Measurements from ENCODE around the gene ICAM5.

The ICAM5 gene

DNA sequence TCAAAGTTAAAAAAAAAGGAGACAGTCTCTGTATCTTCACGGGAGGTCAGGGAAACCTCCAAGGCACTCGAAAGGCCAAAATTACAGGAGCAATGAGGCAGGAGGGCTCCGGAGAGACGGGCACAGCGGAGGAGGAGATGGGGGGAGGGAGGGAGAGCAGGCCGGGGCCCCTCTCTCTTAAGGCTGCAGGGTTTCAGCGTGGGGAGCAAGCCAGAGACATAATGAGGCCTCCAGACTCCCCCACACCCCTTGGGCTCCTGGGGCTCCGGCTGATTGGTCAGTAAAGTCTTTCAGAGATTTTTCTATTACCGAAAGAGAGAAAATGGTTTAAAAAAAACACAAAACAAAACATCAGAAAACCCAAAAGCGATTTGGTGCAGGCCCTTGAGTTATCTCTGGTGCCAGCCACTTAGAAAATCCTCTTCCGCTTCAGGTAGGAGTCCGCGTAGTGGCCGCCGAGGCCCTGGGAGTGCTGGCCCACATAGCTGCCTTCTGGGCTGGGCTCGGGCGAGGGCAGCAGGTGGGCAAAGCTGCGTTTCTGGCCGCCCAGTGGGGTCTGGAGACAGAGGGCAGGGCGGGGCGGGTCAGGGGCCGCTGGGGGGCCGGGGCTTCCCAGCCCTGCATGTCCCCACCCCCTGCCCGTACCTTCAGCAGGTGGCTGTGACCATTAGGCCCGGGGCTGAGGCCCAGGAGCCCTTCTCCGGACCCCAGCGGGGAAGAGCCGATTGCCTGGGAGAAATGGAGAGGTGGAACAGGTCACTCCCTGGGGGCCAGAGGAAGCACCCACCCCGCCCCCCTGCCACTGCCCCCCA lies 27.5 kb downstream of the ICAM5 start:
- Histone ChIP-seq H3K9me3 (ENCODE audit: control insufficient read depth, low read length) (no peaks in the 10 kb centered on the region), H3K36me3 (ENCODE audit: control insufficient read depth, insufficient read depth, low read length) (peaks cover 66% of the 10 kb centered on the region), H3K27ac (ENCODE audit: low read depth, low read length, severe bottlenecking) (peak overlapping the region; percentile 29), H3K4me3 (ENCODE audit: extremely low read depth, insufficient read depth, low read length, poor library complexity, severe bottlenecking) (no peak overlapping the region), H3K4me1 (ENCODE audit: control insufficient read depth, insufficient read depth, low read length, poor library complexity, severe bottlenecking) (peaks cover 4% of the 10 kb centered on the region)
- WGBS, 2 experiments (ENCODE audit: insufficient coverage in 2 of 2) = 95% methylated on average over 18 to 23 of the region's 29 CpGs

DNA sequence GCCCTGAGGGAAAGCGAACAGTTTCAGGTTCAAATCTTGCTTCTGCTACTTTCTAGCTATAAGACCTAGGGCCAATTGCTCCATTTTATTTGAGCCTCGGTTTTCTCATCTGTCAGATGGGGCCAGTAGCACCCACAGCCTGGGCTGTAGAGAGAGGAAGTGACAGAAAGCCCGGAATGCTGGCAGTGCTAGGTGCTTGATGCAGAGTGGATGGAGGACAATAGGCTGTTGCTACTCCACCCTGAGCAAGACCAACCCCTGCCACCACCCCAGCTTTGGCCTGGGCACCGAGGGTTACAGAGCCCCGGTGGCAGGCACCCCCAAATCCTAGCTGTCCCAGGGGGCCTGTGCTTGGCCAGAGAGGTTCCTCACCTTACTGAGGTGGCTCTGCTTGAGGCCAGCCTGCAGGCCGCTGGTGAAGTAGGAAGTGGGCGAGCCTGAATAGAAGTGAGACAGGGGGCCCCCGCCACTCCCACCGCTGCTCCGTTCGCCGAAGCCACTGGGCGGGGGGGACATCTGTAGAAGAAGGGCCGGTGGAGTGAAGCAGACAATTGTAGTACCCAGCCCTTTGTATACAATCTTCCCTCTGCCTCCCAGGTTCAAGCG lies 28.2 kb downstream of the ICAM5 start:
- Histone ChIP-seq H3K36me3 (ENCODE audit: control insufficient read depth, insufficient read depth, low read length) (peaks cover 73% of the 10 kb centered on the region), H3K27ac (ENCODE audit: low read depth, low read length, severe bottlenecking) (no peak overlapping the region), H3K4me3 (ENCODE audit: extremely low read depth, insufficient read depth, low read length, poor library complexity, severe bottlenecking) (no peak overlapping the region), H3K4me1 (ENCODE audit: control insufficient read depth, insufficient read depth, low read length, poor library complexity, severe bottlenecking) (peaks cover 4% of the 10 kb centered on the region), H3K9me3 (ENCODE audit: control insufficient read depth, low read length) (no peaks in the 10 kb centered on the region)
- 96% methylated on average over 9 to 13 of the region's 15 CpGs for WGBS, 2 experiments (ENCODE audit: insufficient coverage in 2 of 2)

DNA sequence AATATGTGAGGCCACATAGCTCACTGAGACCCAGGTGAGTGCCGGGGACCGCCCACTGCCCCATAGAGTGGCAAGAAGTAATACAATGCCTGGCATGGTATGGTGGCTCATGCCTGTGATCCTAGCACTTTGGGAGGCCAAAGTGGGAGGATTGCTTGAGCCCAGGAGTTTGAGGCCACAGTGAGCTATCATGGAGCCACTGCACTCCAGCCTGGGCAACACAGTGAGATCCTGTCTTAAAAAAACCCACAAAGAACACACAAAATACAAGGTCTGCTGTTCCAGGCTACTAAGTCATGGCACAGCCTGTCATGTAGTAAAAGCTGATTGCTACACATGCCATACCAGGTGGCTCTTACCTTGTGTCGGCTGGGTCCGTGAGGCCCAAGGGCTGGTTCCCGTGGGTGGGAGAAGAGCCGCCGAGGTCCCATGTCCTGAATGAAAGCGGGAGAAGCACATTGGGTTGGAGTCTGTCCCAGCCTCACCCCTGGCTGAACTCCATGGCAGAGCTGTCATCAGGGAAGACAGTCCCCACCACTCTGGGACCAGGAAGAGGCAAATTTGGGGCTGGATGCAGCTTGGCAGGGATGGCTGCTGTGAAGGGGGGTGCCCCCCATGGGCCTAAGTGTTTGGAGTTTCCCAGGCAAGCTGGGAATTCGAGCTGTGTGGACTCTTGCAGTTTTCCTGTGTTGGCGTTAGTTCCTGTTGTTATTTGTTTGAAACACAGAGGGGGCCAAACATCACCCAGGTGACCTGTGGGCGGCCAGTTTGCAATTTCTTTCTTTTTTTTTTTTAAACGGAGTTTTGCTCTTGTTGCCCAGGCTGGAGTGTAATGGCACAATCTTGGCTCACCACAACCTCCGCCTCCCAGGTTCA lies 29.3 kb downstream of the ICAM5 start:
- peaks cover 82% of the 10 kb centered on the region for H3K36me3 ChIP-seq (ENCODE audit: control insufficient read depth, insufficient read depth, low read length)
- no peak overlapping the region for H3K27ac ChIP-seq (ENCODE audit: low read depth, low read length, severe bottlenecking)
- H3K4me3 ChIP-seq (ENCODE audit: extremely low read depth, insufficient read depth, low read length, poor library complexity, severe bottlenecking) = no peak overlapping the region
- no peaks in the 10 kb centered on the region for H3K9me3 ChIP-seq (ENCODE audit: control insufficient read depth, low read length)
- peaks cover 4% of the 10 kb centered on the region for H3K4me1 ChIP-seq (ENCODE audit: control insufficient read depth, insufficient read depth, low read length, poor library complexity, severe bottlenecking)
- 97 to 98% methylated on average over 8 to 11 of the region's 13 CpGs for WGBS, 2 experiments (ENCODE audit: insufficient coverage in 2 of 2)

DNA sequence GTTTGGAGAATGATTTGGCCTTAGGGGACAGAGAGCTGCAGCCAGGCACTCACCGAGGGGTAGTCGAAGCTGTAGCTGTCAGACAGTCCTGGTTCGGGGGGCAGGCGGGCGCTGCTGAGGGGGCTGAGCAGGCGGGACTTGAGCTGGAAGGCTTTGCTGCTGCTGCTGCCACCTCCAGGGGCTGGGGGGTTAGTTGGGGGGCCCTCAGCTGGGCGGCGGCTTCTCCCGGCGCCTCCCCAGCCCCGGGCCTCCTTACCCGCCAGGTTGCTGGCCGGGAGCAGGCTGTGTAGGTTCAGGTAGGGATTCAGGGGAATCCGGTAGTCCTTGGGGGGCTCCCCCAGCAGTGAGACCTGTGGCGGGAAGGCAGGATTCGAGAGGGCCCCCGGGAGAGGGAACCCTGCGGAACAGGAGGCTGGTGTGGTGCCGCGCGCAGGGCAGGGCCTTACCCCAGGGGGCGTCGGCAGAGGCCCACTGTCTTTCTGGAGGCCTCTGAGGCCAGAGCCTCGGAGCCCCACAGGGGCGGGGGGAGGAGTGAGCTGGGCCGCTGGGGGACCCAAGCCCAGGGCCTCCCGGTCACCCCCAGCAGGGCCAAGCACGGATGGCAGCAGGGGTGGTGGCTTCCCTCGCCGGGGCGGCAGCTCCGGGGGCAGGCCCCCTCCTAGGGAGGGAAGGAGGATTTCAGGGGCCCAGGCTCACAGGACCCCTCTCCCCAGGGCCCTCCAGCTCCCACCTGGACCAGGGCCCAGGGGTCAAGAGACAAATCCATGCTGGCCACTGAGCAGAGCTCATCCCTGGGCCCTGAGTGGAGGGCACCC lies 31.1 kb downstream of the ICAM5 start:
- peaks cover 4% of the 10 kb centered on the region for H3K4me1 ChIP-seq (ENCODE audit: control insufficient read depth, insufficient read depth, low read length, poor library complexity, severe bottlenecking)
- H3K9me3 ChIP-seq (ENCODE audit: control insufficient read depth, low read length) = no peaks in the 10 kb centered on the region
- H3K27ac ChIP-seq (ENCODE audit: low read depth, low read length, severe bottlenecking) = no peak overlapping the region
- 97% methylated on average over 12 to 14 of the region's 32 CpGs for WGBS, 2 experiments (ENCODE audit: insufficient coverage in 2 of 2)
- no peak overlapping the region for H3K4me3 ChIP-seq (ENCODE audit: extremely low read depth, insufficient read depth, low read length, poor library complexity, severe bottlenecking)
- peaks cover 95% of the 10 kb centered on the region for H3K36me3 ChIP-seq (ENCODE audit: control insufficient read depth, insufficient read depth, low read length)

DNA sequence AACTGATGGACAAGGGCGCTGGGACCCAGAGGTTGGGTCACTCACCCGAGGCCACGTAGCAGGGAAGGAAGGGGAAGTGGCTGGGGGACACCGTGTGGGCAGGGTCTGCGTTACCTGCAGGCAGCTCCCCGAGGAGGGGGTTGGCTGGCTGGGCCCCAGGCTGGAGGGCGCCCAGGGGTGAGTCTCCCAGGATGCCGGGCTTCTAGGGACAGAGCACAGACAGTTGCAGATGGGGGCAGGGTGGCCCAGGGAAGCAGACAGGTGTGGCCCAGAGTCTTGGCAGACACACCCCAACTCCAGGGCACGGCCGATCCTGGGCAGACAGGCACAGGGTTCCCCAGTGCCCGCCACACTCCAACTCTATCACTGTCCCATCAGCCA lies 31.7 kb downstream of the ICAM5 start:
- Histone ChIP-seq H3K36me3 (ENCODE audit: control insufficient read depth, insufficient read depth, low read length) (peaks cover 98% of the 10 kb centered on the region), H3K9me3 (ENCODE audit: control insufficient read depth, low read length) (no peaks in the 10 kb centered on the region)
- 94 to 98% methylated on average over 9 of the region's 11 CpGs for WGBS, 2 experiments (ENCODE audit: insufficient coverage in 2 of 2)

DNA sequence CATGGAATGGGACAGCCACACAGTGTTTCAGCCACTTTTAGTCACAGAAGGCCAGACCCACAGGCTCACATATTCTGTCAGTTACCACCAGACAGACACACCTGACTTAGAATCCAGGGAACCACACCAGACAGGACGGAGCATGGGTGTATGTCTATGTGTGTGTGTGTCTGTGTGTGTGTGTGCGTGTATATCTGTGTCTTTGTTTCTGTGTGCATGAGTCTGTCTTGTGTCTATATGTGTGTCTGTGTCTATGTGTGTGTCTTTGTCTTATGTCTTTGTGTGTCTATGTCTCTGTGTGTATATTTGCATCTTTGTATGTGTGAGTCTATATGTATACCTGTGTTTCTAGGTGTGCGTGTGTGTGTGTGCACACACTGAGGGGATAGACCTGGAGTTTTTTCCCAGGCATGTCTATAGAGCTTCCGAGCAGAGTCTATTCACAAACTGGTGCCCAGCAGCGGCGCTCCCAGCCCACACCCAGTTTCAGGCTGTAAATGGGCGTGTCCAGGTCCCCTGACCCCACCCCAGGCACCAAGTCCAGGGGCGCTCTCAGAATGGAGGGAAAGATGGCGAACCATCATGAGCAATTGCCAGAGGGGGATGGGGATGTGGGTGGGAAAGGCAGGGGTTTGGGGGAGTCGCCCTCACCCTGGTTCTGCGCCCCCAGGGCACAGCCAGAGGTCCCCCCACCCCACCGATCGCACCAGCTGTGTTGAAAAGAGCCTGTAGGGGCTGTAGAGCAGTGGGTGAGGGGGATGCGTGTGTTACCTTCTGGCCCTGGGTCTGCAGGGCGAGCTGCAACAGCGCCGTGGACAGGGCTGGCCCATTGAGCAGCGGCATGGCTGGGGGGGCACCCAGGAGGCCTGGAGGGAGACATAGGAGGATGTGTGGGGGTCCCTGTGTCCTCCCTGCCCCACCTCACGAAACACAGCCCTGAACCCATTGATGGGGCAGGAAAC lies 32.4 kb downstream of the ICAM5 start:
- Histone ChIP-seq H3K4me3 (ENCODE audit: extremely low read depth, insufficient read depth, low read length, poor library complexity, severe bottlenecking) (no peak overlapping the region), H3K36me3 (ENCODE audit: control insufficient read depth, insufficient read depth, low read length) (peaks cover 97% of the 10 kb centered on the region), H3K9me3 (ENCODE audit: control insufficient read depth, low read length) (no peaks in the 10 kb centered on the region), H3K27ac (ENCODE audit: low read depth, low read length, severe bottlenecking) (no peak overlapping the region), H3K4me1 (ENCODE audit: control insufficient read depth, insufficient read depth, low read length, poor library complexity, severe bottlenecking) (no peaks in the 10 kb centered on the region)
- WGBS, 2 experiments (ENCODE audit: insufficient coverage in 2 of 2) = 96 to 98% methylated on average over 9 to 18 of the region's 19 CpGs

More for the DNA sequence above, 31.7 kb downstream of the ICAM5 start:
- no peaks in the 10 kb centered on the region for H3K4me1 ChIP-seq (ENCODE audit: control insufficient read depth, insufficient read depth, low read length, poor library complexity, severe bottlenecking)
- no peak overlapping the region for H3K4me3 ChIP-seq (ENCODE audit: extremely low read depth, insufficient read depth, low read length, poor library complexity, severe bottlenecking)
- H3K27ac ChIP-seq (ENCODE audit: low read depth, low read length, severe bottlenecking) = no peak overlapping the region

DNA sequence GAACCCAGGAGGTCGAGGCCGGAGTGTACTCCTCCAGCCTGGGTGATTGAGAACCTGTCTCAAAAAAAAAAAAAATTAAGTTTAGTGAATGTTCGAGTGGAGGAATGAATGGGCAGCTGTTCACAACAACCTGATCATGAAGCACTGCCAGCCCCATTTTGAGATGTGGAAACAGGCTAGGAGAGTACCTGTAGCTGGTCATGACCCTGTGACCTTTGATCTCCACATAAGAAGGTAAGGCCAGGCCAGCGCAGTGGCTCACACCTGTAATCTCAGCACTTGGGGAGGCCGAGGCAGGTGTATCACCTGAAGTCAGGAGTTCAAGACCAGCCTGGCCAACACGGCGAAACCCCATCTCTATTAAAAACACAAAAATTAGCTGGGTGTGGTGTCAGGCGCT lies 36.0 kb downstream of the ICAM5 start:
- no peak overlapping the region for H3K27ac ChIP-seq (ENCODE audit: low read depth, low read length, severe bottlenecking)
- no peaks in the 10 kb centered on the region for H3K9me3 ChIP-seq (ENCODE audit: control insufficient read depth, low read length)
- no peaks in the 10 kb centered on the region for H3K4me1 ChIP-seq (ENCODE audit: control insufficient read depth, insufficient read depth, low read length, poor library complexity, severe bottlenecking)
- 92 to 96% methylated on average over 5 to 7 of the region's 8 CpGs for WGBS, 2 experiments (ENCODE audit: insufficient coverage in 2 of 2)
- peaks cover 98% of the 10 kb centered on the region for H3K36me3 ChIP-seq (ENCODE audit: control insufficient read depth, insufficient read depth, low read length)
- H3K4me3 ChIP-seq (ENCODE audit: extremely low read depth, insufficient read depth, low read length, poor library complexity, severe bottlenecking) = no peak overlapping the region

DNA sequence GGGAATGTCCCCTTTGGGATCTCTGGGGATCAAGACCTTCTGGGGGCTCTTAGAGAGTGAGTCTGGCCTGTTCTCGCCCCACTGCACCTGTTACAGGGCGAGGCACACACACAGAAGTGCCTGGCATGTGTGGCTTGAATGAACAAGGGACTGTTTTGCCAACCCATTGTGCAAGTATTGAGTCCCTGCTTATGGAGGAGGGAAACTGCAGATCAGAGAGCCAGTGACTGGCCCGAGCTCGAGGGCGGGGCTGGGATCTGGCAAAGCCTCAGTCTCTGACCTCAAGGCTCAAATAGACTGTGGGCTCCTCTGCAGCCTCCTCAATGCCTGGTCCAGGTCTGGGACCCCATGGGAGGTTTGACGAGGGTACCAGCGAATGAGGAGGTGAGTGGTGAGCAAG lies 38.0 kb downstream of the ICAM5 start:
- no peak overlapping the region for H3K4me3 ChIP-seq (ENCODE audit: extremely low read depth, insufficient read depth, low read length, poor library complexity, severe bottlenecking)
- H3K9me3 ChIP-seq (ENCODE audit: control insufficient read depth, low read length) = no peaks in the 10 kb centered on the region
- H3K4me1 ChIP-seq (ENCODE audit: control insufficient read depth, insufficient read depth, low read length, poor library complexity, severe bottlenecking) = peaks cover 4% of the 10 kb centered on the region
- H3K27ac ChIP-seq (ENCODE audit: low read depth, low read length, severe bottlenecking) = no peak overlapping the region
- peaks cover 83% of the 10 kb centered on the region for H3K36me3 ChIP-seq (ENCODE audit: control insufficient read depth, insufficient read depth, low read length)
- WGBS, 2 experiments (ENCODE audit: insufficient coverage in 2 of 2) = 95 to 98% methylated on average over 7 of the region's 7 CpGs

DNA sequence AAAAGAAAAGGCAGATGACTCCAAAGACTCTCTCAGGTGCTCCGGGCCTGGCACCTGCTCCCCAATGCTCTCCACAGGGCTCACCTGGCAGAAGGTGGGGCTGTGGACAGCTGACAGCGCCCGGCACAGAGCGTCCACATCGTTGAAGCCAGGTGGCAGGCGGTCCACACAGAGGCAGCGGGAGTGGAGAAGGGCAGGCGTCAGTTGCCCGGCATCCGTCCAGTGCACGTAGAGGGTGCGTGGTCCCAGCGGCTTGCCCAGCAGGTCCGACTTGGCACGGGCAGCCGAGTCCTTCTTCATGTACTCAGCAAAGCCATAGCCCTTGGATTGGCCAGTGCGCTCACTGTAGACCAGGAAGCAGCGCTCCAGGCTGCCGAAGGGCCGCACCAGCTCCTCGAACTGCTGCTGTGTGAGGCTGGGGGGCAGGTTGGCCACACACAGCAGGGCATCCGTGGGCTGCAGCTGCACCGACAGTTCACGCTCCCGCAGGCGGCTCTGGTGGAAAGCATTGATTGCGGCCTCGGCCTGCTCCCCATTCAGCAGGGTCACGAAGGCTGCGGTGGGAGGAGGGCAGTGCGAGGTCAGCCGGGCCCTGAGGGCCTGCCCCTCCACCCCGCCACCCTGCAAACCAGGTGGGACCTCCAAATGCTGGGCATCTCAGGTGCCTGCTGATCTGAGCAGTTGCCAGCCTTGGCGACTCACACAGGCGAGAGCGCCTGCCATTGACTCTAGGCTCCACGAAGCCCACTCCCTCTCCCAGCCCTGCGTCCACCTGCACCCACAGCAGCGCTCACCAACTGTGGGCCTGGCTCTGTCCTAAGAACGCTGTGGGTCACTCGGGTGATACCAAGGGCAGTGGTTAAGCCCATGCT lies 39.0 kb downstream of the ICAM5 start:
- WGBS, 2 experiments (ENCODE audit: insufficient coverage in 2 of 2) = 97 to 98% methylated on average over 39 of the region's 41 CpGs
- no peaks in the 10 kb centered on the region for H3K9me3 ChIP-seq (ENCODE audit: control insufficient read depth, low read length)
- H3K4me1 ChIP-seq (ENCODE audit: control insufficient read depth, insufficient read depth, low read length, poor library complexity, severe bottlenecking) = peaks cover 4% of the 10 kb centered on the region
- no peak overlapping the region for H3K4me3 ChIP-seq (ENCODE audit: extremely low read depth, insufficient read depth, low read length, poor library complexity, severe bottlenecking)
- H3K27ac ChIP-seq (ENCODE audit: low read depth, low read length, severe bottlenecking) = no peak overlapping the region
- peaks cover 73% of the 10 kb centered on the region for H3K36me3 ChIP-seq (ENCODE audit: control insufficient read depth, insufficient read depth, low read length)
